ENCODE data around the gene GPC4.

Gene GPC4

DNA sequence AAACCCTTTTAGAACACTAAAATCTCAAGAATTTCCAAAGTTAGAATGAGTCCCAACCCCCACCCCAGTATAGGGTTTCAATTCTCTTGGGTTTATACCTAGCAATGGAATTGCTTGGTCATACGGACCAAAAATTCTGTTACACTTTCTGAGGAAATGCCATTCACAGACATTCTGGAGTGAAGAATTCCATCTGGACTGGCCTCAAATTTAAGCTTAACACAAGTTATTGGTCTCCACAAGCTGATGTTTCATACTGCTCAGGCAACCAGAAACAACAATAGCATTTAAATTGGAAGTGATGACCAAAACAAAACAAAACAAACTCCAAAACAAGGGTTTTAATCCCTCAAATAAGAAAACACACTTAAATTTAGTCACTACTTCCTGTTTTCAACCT, 51.1 kb downstream of the GPC4 start:
- Histone ChIP-seq H3K9ac (ENCODE audit: low read depth, low read length) (no peak overlapping the region), H3K4me3 (ENCODE audit: low read length) (no peak overlapping the region), H3K4me1 (ENCODE audit: control insufficient read depth, insufficient read depth, low read length) (no peaks in the 10 kb centered on the region), H3K9me3 (replicated peaks; ENCODE audit: low read length) (no peaks in the 10 kb centered on the region), H3K4me2 (ENCODE audit: low read length) (no peak overlapping the region), H3K36me3 (ENCODE audit: insufficient read depth, low read length) (no peaks in the 10 kb centered on the region), H3K27me3 (ENCODE audit: control insufficient read depth, insufficient read depth, low read length) (peaks cover 8% of the 10 kb centered on the region)

DNA sequence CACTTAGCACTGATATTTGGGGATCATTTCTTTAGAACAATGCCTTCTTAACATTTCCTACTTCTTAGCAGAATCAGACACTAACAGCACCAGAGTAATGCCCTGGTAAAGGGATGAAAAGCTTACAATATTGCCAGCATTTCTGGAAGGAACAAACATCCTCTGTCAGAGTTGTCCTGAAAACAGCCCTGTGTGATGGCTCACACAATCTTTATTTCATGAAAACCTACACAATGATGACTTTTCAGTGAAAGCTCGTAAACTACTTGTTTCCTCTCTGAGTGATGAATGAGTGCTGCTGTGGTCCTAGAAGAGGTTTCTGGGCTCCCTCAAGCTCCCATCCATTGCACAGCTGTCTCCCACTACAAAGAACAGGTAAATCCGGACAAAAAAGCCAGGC, 52.8 kb downstream of the GPC4 start:
- Histone ChIP-seq H3K9me3 (replicated peaks; ENCODE audit: low read length) (no peaks in the 10 kb centered on the region), H3K4me2 (ENCODE audit: low read length) (no peak overlapping the region), H3K36me3 (ENCODE audit: insufficient read depth, low read length) (no peaks in the 10 kb centered on the region), H3K27me3 (ENCODE audit: control insufficient read depth, insufficient read depth, low read length) (peaks cover 8% of the 10 kb centered on the region), H3K4me3 (ENCODE audit: low read length) (no peak overlapping the region), H3K9ac (ENCODE audit: low read depth, low read length) (no peak overlapping the region), H3K4me1 (ENCODE audit: control insufficient read depth, insufficient read depth, low read length) (no peaks in the 10 kb centered on the region)

DNA sequence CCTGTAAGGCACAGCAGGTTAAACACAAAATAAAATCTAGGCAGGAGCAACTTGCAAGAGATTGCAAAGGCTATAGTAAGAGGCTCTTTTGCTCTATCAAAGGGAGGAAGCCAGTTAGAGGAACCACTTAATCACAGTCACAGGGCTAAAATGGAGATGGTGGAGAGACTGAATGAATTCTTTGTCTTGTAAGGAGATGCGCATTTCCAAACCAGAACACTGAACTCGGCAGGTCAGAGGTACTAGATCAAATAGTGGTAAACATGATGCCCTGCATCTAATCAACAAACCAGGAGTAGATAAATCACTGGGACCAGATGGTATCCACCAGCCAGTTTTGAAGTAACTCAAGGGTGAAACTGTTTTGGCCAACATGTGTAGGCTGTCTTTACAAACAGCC, 55.8 kb downstream of the GPC4 start:
- no peaks in the 10 kb centered on the region for H3K36me3 ChIP-seq (ENCODE audit: insufficient read depth, low read length)
- no peak overlapping the region for H3K4me2 ChIP-seq (ENCODE audit: low read length)
- H3K9me3 ChIP-seq (replicated peaks; ENCODE audit: low read length): no peaks in the 10 kb centered on the region
- no peak overlapping the region for H3K4me3 ChIP-seq (ENCODE audit: low read length)
- H3K4me1 ChIP-seq (ENCODE audit: control insufficient read depth, insufficient read depth, low read length): no peaks in the 10 kb centered on the region
- H3K27me3 ChIP-seq (ENCODE audit: control insufficient read depth, insufficient read depth, low read length): peaks cover 8% of the 10 kb centered on the region
- H3K9ac ChIP-seq (ENCODE audit: low read depth, low read length): no peak overlapping the region

DNA sequence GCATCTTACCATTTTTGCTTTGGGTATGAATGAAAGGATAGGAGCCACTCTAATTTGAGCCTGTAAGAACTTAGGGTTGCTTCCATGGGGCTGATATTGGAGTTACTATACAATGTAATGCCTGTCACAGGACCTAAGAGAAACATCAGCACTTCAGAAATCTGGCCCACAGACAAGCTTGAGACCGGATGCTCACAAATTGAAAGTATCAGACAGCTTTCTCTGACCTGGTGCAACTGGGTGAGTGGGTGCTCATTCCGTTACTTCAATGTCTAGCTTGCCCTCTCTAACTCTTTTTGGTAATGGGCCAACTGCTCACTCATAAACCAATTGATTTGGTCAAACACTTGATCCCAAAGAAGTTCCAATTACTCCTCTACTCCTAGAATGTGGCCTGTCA, 62.1 kb downstream of the GPC4 start:
- Histone ChIP-seq H3K9ac (ENCODE audit: low read depth, low read length) (no peak overlapping the region), H3K27me3 (ENCODE audit: control insufficient read depth, insufficient read depth, low read length) (peaks cover 6% of the 10 kb centered on the region), H3K4me3 (ENCODE audit: low read length) (no peak overlapping the region), H3K4me1 (ENCODE audit: control insufficient read depth, insufficient read depth, low read length) (no peaks in the 10 kb centered on the region), H3K4me2 (ENCODE audit: low read length) (no peak overlapping the region), H3K9me3 (replicated peaks; ENCODE audit: low read length) (no peaks in the 10 kb centered on the region), H3K36me3 (ENCODE audit: insufficient read depth, low read length) (no peaks in the 10 kb centered on the region)

DNA sequence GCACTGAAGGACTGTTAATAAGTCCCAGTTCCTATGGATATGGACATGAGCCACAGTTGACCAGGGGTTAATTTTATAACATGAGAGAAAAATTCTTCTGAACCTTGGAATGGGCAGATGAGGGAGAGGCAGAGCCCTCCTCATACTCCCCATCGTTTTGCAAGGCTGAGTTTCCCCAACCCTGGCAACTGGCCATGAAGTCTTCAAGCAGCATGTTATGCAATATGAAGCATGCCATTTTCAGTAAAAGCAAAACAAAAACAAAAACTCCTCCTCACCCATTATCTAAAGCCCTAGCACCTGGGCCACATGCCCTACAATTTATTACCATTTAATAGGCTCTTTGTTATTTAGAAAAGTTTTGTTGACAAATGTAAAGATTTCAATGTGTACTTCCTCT, 64.5 kb downstream of the GPC4 start:
- no peaks in the 10 kb centered on the region for H3K9me3 ChIP-seq (replicated peaks; ENCODE audit: low read length)
- H3K4me1 ChIP-seq (ENCODE audit: control insufficient read depth, insufficient read depth, low read length): no peaks in the 10 kb centered on the region
- H3K9ac ChIP-seq (ENCODE audit: low read depth, low read length): no peak overlapping the region
- no peaks in the 10 kb centered on the region for H3K36me3 ChIP-seq (ENCODE audit: insufficient read depth, low read length)
- H3K4me2 ChIP-seq (ENCODE audit: low read length): no peak overlapping the region
- peaks cover 6% of the 10 kb centered on the region for H3K27me3 ChIP-seq (ENCODE audit: control insufficient read depth, insufficient read depth, low read length)
- no peak overlapping the region for H3K4me3 ChIP-seq (ENCODE audit: low read length)

DNA sequence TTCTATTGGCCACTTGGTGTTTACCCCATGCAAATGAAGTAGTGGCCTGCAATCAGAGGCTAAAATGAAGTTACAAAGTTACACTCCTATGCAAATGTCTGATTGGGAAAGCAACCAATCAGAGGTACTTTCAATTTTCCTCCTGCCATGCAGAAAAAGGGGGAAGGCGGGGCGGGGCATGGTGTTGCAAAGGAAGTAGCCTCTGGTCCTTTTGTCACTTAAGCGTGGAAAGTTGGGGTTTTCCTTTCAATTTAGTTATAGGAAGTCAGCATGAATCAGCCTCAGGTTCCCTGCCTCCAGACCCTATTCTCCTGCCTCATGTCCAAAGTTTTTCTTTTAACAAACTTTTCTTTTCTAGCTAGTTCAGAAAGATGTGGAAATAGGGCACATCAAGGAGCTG, 69.3 kb downstream of the GPC4 start:
- H3K4me3 ChIP-seq (ENCODE audit: low read length): no peak overlapping the region
- H3K36me3 ChIP-seq (ENCODE audit: insufficient read depth, low read length): no peaks in the 10 kb centered on the region
- H3K4me1 ChIP-seq (ENCODE audit: control insufficient read depth, insufficient read depth, low read length): no peaks in the 10 kb centered on the region
- peaks cover 26% of the 10 kb centered on the region for H3K27me3 ChIP-seq (ENCODE audit: control insufficient read depth, insufficient read depth, low read length)
- H3K4me2 ChIP-seq (ENCODE audit: low read length): no peak overlapping the region
- no peaks in the 10 kb centered on the region for H3K9me3 ChIP-seq (replicated peaks; ENCODE audit: low read length)
- no peak overlapping the region for H3K9ac ChIP-seq (ENCODE audit: low read depth, low read length)

DNA sequence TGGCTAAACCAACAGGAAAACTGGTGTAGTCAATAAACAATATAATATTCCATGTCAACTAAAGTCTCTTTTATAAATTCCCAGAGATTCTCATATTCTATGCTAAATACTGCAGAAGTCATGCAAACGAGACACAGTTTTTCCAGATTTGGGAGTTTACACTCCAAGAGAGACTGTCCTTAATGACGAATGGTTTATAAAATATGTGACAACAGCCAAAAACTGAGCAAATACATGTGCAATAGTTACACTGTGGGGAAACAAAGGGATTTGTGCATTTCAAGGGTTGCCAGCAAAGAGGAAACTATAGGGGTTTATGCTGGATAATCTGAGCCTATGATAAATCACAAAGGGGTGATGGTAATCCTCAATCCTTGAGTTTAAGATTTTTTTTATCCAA, 75.7 kb downstream of the GPC4 start:
- H3K4me3 ChIP-seq (ENCODE audit: low read length): no peak overlapping the region
- H3K27me3 ChIP-seq (ENCODE audit: control insufficient read depth, insufficient read depth, low read length): peaks cover 20% of the 10 kb centered on the region
- H3K4me1 ChIP-seq (ENCODE audit: control insufficient read depth, insufficient read depth, low read length): no peaks in the 10 kb centered on the region
- H3K9me3 ChIP-seq (replicated peaks; ENCODE audit: low read length): no peaks in the 10 kb centered on the region
- no peak overlapping the region for H3K9ac ChIP-seq (ENCODE audit: low read depth, low read length)
- H3K36me3 ChIP-seq (ENCODE audit: insufficient read depth, low read length): no peaks in the 10 kb centered on the region
- H3K4me2 ChIP-seq (ENCODE audit: low read length): no peak overlapping the region

DNA sequence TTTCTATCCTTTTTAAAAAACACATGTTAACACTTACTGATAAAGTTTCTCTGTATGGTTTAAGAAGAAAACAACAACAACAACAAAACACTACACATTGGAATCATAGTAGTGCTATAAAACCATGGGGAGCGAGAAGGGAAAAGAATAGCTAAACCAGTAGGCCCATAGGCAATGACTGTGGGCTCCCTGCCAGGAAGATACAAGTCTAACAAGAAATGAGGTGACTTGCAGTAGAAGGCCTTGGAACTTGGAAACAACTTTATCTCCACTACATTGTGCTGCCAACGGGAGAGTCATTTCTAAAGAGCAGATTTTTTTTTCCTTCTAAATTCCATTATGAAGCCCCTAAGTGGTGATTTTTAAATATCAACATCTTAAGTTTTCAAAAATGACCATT, 78.0 kb downstream of the GPC4 start:
- Histone ChIP-seq H3K36me3 (ENCODE audit: insufficient read depth, low read length) (no peaks in the 10 kb centered on the region), H3K9me3 (replicated peaks; ENCODE audit: low read length) (no peaks in the 10 kb centered on the region), H3K9ac (ENCODE audit: low read depth, low read length) (no peak overlapping the region), H3K4me3 (ENCODE audit: low read length) (no peak overlapping the region), H3K4me1 (ENCODE audit: control insufficient read depth, insufficient read depth, low read length) (no peaks in the 10 kb centered on the region), H3K27me3 (ENCODE audit: control insufficient read depth, insufficient read depth, low read length) (peaks cover 7% of the 10 kb centered on the region), H3K4me2 (ENCODE audit: low read length) (no peak overlapping the region)

DNA sequence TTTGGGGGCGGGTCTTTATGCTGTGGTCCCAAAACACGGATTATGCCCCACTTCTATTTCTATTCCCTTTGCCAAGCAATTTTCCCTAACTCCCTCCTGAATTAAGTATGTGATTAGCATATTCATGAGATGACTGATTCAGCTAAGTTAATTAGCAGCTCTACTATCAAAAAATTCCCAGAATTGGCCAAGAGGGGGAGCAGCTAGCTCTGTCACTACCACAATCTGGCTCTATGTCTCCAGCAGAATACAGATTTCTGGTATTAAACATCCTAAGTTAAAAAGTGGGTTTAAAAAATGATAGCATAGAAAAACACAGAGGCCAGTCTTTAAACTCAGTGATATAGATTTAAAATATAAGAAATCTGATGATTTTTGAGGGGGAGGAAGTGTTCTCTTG, 80.3 kb downstream of the GPC4 start:
- Histone ChIP-seq H3K27me3 (ENCODE audit: control insufficient read depth, insufficient read depth, low read length) (peaks cover 4% of the 10 kb centered on the region), H3K4me2 (ENCODE audit: low read length) (no peak overlapping the region), H3K4me3 (ENCODE audit: low read length) (no peak overlapping the region), H3K9ac (ENCODE audit: low read depth, low read length) (no peak overlapping the region), H3K36me3 (ENCODE audit: insufficient read depth, low read length) (no peaks in the 10 kb centered on the region), H3K4me1 (ENCODE audit: control insufficient read depth, insufficient read depth, low read length) (no peaks in the 10 kb centered on the region), H3K9me3 (replicated peaks; ENCODE audit: low read length) (no peaks in the 10 kb centered on the region)

DNA sequence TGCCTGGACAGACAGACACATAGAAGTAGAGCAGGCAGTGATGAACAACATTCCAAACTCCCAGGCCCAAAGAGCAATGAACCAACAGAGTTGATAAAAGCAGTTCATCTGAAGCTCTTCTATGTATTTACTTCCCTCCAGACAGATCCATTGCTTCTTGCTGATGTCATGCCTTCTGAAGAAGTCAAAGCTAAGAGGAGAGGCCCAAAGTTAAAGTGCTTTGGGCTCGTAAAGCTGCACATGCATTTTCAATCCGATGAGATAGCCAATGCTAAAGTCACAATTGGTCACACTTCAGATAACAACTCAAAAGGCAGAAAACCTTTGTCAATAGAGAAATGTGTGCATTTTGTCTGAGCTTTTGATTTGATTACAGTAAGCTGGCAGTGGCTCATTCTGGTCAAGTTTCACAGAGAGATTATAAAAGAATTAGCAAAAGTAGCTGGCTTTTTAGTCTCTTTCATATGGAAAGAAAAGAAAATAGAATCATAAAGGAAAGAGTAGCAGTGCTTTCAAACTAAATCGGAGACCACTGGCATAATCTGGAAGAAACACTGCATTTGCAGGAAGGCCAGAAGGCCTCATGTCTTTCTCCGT, 82.0 kb downstream of the GPC4 start:
- no peak overlapping the region for H3K4me3 ChIP-seq (ENCODE audit: low read length)
- H3K36me3 ChIP-seq (ENCODE audit: insufficient read depth, low read length): no peaks in the 10 kb centered on the region
- no peak overlapping the region for H3K4me2 ChIP-seq (ENCODE audit: low read length)
- H3K4me1 ChIP-seq (ENCODE audit: control insufficient read depth, insufficient read depth, low read length): no peaks in the 10 kb centered on the region
- no peak overlapping the region for H3K9ac ChIP-seq (ENCODE audit: low read depth, low read length)
- H3K9me3 ChIP-seq (replicated peaks; ENCODE audit: low read length): no peaks in the 10 kb centered on the region
- H3K27me3 ChIP-seq (ENCODE audit: control insufficient read depth, insufficient read depth, low read length): no peaks in the 10 kb centered on the region

DNA sequence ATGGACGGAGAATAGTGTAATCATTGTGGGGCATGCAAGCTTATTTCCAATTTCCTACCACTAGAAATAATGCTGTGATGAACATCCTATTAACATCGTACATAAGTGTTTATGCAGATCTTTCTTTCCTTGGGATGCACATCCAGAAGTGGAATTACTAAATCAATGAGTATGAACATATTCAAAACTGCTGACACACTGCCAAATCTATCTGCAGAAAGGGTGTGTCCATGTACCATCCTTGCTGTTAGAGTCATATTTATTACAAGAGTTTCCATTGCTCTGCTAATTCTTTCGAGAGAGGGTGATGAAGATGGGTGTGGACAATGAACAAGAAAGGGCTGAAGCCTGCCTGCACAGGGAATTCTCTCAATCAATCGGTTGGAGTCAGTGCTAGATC, 82.6 kb downstream of the GPC4 start:
- Histone ChIP-seq H3K27me3 (ENCODE audit: control insufficient read depth, insufficient read depth, low read length) (no peaks in the 10 kb centered on the region), H3K9ac (ENCODE audit: low read depth, low read length) (no peak overlapping the region), H3K4me3 (ENCODE audit: low read length) (no peak overlapping the region), H3K36me3 (ENCODE audit: insufficient read depth, low read length) (no peaks in the 10 kb centered on the region), H3K4me2 (ENCODE audit: low read length) (no peak overlapping the region), H3K4me1 (ENCODE audit: control insufficient read depth, insufficient read depth, low read length) (no peaks in the 10 kb centered on the region), H3K9me3 (replicated peaks; ENCODE audit: low read length) (no peaks in the 10 kb centered on the region)

DNA sequence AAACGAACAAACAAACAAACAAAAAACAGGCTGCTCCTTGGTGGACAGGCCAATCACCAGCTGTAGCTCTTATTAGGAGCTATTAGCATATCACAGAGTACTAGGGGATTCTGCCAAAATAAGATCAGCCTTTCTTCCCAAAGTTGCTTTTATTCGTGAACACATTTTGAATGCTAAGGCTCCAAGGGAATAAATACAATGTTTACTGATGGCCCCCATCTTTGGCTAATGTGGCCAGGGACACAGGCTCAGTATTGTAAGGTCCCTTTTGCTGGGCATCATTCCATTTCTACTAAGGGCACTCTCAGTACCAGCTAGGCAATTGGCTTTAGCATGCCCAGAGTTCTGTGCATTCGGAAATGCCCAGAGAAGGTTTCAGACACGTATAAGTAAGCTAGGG, 84.3 kb downstream of the GPC4 start:
- H3K9ac ChIP-seq (ENCODE audit: low read depth, low read length): no peak overlapping the region
- no peaks in the 10 kb centered on the region for H3K4me1 ChIP-seq (ENCODE audit: control insufficient read depth, insufficient read depth, low read length)
- H3K9me3 ChIP-seq (replicated peaks; ENCODE audit: low read length): no peaks in the 10 kb centered on the region
- H3K36me3 ChIP-seq (ENCODE audit: insufficient read depth, low read length): no peaks in the 10 kb centered on the region
- H3K27me3 ChIP-seq (ENCODE audit: control insufficient read depth, insufficient read depth, low read length): no peaks in the 10 kb centered on the region
- no peak overlapping the region for H3K4me3 ChIP-seq (ENCODE audit: low read length)
- no peak overlapping the region for H3K4me2 ChIP-seq (ENCODE audit: low read length)
